OCI-LY1 (cell line): ENCODE measurements around the gene MAPK7.

Experiments used
- H2AFZ ChIP-seq: fragments of 200-600 bp; sonication (generic), shearing (Covaris generic); 2 replicates; pipeline ENCODE4 v1.6.0; 2014; ENCODE audit warnings: antibody characterized with exemption, mild to moderate bottlenecking, low read length
- H3F3A ChIP-seq: fragments of 200-600 bp; sonication (generic), shearing (Covaris generic); 2 replicates; pipeline ENCODE4 v1.6.0; 2014; ENCODE audit warnings: mild to moderate bottlenecking, antibody characterized with exemption, low read length, moderate library complexity; ENCODE audit not compliant: insufficient read depth
- H3K27ac ChIP-seq: fragments of 200-600 bp; sonication (generic); 2 replicates; pipeline ENCODE4 v1.5.1; 2014; ENCODE audit warnings: low read length, mixed run types, mild to moderate bottlenecking, low read depth; ENCODE audit not compliant: poor library complexity, severe bottlenecking
- H3K27me3 ChIP-seq: fragments of 200-600 bp; sonication (generic); 2 replicates; pipeline ENCODE4 v1.6.0; 2014; ENCODE audit warnings: antibody characterized with exemption, mild to moderate bottlenecking, low read length, moderate library complexity; ENCODE audit not compliant: insufficient read depth
- H3K36me3 ChIP-seq: fragments of 200-600 bp; sonication (generic); 2 replicates; pipeline ENCODE4 v1.6.1; 2014; ENCODE audit warnings: mild to moderate bottlenecking, antibody characterized with exemption, low read length, moderate library complexity, mixed read lengths; ENCODE audit not compliant: insufficient read depth
- H3K4me1 ChIP-seq: fragments of 200-600 bp; sonication (generic); 2 replicates; pipeline ENCODE4 v1.5.1; 2014; ENCODE audit warnings: mild to moderate bottlenecking, low read length, moderate library complexity; ENCODE audit not compliant: insufficient read depth, severe bottlenecking
- H3K4me2 ChIP-seq: fragments of 200-600 bp; sonication (generic), shearing (Covaris generic); 2 replicates; pipeline ENCODE4 v1.6.1; 2014; ENCODE audit warnings: low read length
- H3K4me3 ChIP-seq: fragments of 200-600 bp; sonication (generic); 2 replicates; pipeline ENCODE4 v1.5.1; 2014; ENCODE audit warnings: low read length, low read depth, mild to moderate bottlenecking, mixed read lengths; ENCODE audit not compliant: poor library complexity, severe bottlenecking
- H3K79me2 ChIP-seq: fragments of 200-600 bp; shearing (Covaris generic); 2 replicates; pipeline ENCODE4 v1.6.1; 2016; ENCODE audit warnings: mixed run types, low read length, mixed read lengths; ENCODE audit not compliant: insufficient read depth
- H3K9ac ChIP-seq: fragments of 200-600 bp; sonication (generic), shearing (Covaris generic); 2 replicates; pipeline ENCODE4 v1.6.1; 2014; ENCODE audit warnings: mild to moderate bottlenecking, low read length, mixed read lengths
- H3K9me2 ChIP-seq: fragments of 200-600 bp; sonication (generic), shearing (Covaris generic); 2 replicates; pipeline ENCODE4 v1.6.1; 2014; ENCODE audit warnings: low read depth, mild to moderate bottlenecking, low read length, mixed read lengths
- H3K9me3 ChIP-seq: fragments of 200-600 bp; shearing (Covaris generic); 2 replicates; pipeline ENCODE4 v1.6.1; 2014; ENCODE audit warnings: low read length, mixed read lengths
- H4K20me1 ChIP-seq: fragments of 200-600 bp; sonication (generic), shearing (Covaris generic); 2 replicates; pipeline ENCODE4 v1.6.0; 2016; ENCODE audit warnings: mild to moderate bottlenecking, low read length; ENCODE audit not compliant: insufficient read depth
- EZH2 ChIP-seq: fragments of 200-600 bp; sonication (generic), shearing (Covaris generic); IDR thresholded peaks from 2 replicates; pipeline ENCODE4 v1.8.0; 2017; ENCODE audit warnings: borderline replicate concordance, mixed run types, mild to moderate bottlenecking, antibody characterized with exemption, low read length, moderate library complexity, mixed read lengths
- TF ChIP-seq, protein P1 (sequence below): fragments of 200-600 bp; sonication (generic), shearing (Covaris generic); IDR thresholded peaks from 2 replicates; pipeline ENCODE4 v1.5.1; 2017; ENCODE audit warnings: mild to moderate bottlenecking, antibody characterized with exemption, low read length, moderate library complexity, mixed read lengths

The MAPK7 gene

DNA sequence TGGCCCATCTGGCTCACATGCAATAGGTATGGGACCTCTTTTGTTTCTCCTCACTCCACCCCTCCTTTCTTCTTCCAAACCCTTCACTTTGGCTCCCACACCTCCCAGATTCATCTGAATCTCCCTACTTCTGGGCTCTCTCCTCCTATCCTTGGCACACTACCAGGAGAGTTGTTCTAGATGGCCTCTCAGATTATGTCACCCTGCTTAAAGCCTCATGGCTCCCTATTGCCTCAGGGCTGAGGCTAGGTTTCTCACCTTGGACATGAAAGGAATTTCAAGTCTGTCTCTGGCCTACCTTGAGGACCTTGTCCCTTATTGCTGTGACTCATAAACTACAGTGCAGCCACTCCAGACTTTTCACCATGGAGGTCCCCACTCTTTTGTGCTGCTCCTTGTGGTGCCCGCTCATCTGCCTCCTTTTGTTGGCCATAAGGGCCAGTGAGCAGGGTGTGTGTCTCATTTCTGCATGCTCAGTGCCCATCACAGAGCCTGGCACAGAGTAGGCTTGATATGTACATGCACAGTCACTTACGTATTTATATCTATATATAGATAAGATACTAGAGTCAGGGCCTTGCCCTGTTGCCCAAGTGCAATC, 9.7 kb downstream of the MAPK7 start:
- Histone ChIP-seq H3K9ac (no peak overlapping the region), H3K4me2 (no peak overlapping the region), H3K4me1 (no peaks in the 10 kb centered on the region), H2AFZ (no peak overlapping the region), H3K27ac (no peak overlapping the region), H3K27me3 (peaks cover 3% of the 10 kb centered on the region; the same call in 1 of the 2 replicates), H3K9me2 (no peaks in the 10 kb centered on the region), H3K9me3 (no peaks in the 10 kb centered on the region), H3K4me3 (no peak overlapping the region), H4K20me1 (no peaks in the 10 kb centered on the region), H3K36me3 (peaks cover 9% of the 10 kb centered on the region; the same call in 1 of the 2 replicates), H3F3A (no peaks in the 10 kb centered on the region), H3K79me2 (no peaks in the 10 kb centered on the region)
- no peak for TF ChIP-seq EZH2
- TF ChIP-seq, protein P1, sequence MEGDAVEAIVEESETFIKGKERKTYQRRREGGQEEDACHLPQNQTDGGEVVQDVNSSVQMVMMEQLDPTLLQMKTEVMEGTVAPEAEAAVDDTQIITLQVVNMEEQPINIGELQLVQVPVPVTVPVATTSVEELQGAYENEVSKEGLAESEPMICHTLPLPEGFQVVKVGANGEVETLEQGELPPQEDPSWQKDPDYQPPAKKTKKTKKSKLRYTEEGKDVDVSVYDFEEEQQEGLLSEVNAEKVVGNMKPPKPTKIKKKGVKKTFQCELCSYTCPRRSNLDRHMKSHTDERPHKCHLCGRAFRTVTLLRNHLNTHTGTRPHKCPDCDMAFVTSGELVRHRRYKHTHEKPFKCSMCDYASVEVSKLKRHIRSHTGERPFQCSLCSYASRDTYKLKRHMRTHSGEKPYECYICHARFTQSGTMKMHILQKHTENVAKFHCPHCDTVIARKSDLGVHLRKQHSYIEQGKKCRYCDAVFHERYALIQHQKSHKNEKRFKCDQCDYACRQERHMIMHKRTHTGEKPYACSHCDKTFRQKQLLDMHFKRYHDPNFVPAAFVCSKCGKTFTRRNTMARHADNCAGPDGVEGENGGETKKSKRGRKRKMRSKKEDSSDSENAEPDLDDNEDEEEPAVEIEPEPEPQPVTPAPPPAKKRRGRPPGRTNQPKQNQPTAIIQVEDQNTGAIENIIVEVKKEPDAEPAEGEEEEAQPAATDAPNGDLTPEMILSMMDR, result no peak

DNA sequence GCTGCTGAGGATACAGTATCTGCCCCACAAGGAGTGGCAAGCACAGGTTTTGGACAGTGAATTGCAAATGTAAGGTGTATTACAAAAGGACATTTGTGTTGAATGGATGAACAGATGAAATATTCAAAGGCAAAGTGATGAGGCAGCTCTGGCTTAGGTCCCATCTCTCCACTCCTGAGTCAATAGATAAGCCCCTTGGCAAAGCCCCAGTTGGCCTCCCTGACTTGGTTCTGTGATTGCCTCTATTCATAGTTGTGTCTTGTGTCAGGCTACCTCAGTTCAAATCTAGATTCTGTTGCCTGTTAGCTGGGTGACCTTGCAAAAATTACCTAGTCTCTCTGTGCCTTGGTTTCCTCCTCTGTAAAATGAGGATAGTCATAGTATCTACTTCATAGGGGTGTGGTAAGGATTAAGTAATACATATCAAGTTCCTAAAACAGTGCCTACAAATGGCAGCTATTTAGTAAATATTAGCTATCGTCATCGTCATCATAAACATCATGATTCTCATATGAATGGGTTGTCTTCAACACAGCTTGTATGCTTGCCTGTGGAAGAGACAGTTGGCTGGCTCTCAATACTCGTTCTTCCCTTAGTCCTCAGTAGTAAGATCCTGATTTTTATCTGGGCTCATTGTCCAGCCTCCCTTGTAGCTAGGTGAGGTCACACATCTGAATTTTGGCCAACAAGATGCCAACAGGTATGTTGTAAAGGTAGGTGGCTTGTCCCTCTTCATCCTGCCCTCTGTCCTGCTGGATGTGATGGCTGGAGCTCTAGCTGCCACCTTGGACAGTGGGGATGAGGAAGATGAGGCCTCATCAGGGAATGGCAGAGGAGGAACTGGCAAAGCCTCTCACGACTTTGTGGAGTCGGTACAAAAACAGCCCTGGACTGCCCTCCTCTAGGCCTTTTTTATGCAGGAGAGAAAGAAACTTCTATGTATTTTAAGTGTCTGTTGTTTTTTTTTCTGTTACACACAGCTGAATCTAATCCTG, 10.8 kb downstream of the MAPK7 start:
- TF ChIP-seq, protein P1, result no peak
- TF ChIP-seq EZH2, result no peak
- H3F3A ChIP-seq, result no peaks in the 10 kb centered on the region
- H3K27me3 ChIP-seq, result peaks cover 3% of the 10 kb centered on the region; the same call in 1 of the 2 replicates
- no peaks in the 10 kb centered on the region for H4K20me1 ChIP-seq
- H3K79me2 ChIP-seq, result no peaks in the 10 kb centered on the region
- H3K9me3 ChIP-seq, result no peaks in the 10 kb centered on the region
- H2AFZ ChIP-seq, result no peak overlapping the region
- H3K27ac ChIP-seq, result no peak overlapping the region
- H3K4me1 ChIP-seq, result no peaks in the 10 kb centered on the region
- no peak overlapping the region for H3K9ac ChIP-seq
- no peak overlapping the region for H3K4me3 ChIP-seq
- H3K36me3 ChIP-seq, result 0 out of 2 replicates have a peak, but pooled peaks cover 2% of the 10 kb centered on the region
- H3K4me2 ChIP-seq, result no peak overlapping the region
- no peaks in the 10 kb centered on the region for H3K9me2 ChIP-seq

DNA sequence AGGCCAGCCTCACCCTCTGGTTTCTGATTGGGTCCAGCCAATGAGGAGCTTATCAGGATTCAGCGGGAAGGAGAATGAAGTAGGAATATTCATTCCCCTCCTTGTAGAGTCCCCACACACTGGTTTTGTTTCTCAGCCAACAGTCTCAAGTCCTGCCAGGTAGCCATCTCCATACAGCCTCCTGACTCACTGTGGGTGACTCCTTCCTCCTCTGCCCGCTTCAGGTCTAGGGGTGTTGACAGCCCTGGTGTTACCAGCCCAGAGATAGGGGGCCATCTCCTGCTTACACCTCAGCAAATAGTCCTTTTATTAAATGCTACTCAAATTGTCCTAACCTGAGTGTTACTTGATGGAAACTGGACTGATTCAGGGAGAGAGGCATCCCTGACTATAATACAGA, 12.7 kb downstream of the MAPK7 start:
- H3K9me3 ChIP-seq, result no peaks in the 10 kb centered on the region
- no peaks in the 10 kb centered on the region for H3K4me1 ChIP-seq
- H3F3A ChIP-seq, result no peaks in the 10 kb centered on the region
- H3K9ac ChIP-seq, result no peak overlapping the region
- H3K4me2 ChIP-seq, result no peak overlapping the region
- peaks cover 3% of the 10 kb centered on the region; the same call in 1 of the 2 replicates for H3K27me3 ChIP-seq
- no peaks in the 10 kb centered on the region for H3K79me2 ChIP-seq
- H2AFZ ChIP-seq, result no peak overlapping the region
- H3K9me2 ChIP-seq, result no peaks in the 10 kb centered on the region
- TF ChIP-seq EZH2, result no peak
- TF ChIP-seq, protein P1, result no peak
- no peak overlapping the region for H3K27ac ChIP-seq
- no peak overlapping the region for H3K4me3 ChIP-seq
- H4K20me1 ChIP-seq, result no peaks in the 10 kb centered on the region
- H3K36me3 ChIP-seq, result no peaks in the 10 kb centered on the region
